HG03108 (cell line): ENCODE results near the gene OR5C1.
"Not testable (repeated sequence)": the region's sequence is repeated elsewhere in the genome, so short reads cannot be mapped to it uniquely, and the experiment has no call there.

ENCODE experiments used
- ATAC-seq: cut with Tn5 transposase; IDR thresholded peaks from one replicate; pipeline ENCODE4 v1.9.1; 2021; ENCODE audit warnings: moderate library complexity; ENCODE audit not compliant: unreplicated experiment

The OR5C1 gene

DNA sequence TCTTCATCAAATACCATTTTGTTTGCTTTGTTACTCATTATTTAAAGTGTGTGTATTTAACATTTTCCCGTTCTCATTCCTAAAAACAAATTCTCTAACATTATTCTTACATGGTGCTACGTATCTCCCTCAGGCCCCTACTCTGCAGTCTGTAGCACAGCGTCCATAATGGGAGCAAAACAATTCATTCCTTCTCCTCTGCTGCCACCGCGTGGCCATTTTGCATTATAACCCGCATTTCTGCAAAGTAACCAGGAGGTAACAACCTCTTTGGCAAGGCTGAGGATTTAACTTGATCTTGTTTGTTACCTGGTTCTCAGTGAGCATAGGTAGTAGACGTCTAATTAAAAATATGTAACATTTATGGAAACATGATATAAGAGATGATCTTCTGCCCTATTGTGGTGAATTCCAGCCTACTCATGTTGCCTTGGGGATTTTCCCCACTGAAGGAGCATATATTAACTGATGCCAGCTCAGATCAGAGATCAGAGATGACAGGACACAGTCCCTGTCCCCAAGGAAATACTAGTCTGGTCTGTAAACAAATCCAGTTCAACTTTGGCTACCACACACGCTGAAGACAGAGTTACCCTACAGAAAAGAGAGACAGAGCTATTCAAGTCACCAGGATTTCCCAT is 21.7 kb downstream of the OR5C1 start:
- ATAC-seq: peak; percentile 84

DNA sequence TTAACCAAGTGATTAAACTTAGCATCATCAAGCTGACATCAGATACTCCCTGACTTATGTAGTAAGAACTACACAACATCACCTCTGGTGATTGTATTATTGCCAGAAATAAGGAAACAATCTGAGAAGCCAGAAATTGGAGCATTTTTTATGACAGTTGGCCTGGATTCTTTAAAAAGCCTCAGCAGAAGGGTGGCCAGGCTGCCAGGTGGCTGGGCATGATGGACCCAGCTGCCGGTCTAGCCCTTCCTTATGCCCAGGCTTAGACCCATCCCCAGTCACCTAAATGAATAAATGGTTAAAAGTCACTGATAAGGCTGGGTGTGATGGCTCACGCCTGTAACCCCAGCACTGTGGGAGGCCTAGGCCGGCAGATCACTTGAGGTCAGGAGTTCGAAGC is 24.0 kb downstream of the OR5C1 start:
- no peak for ATAC-seq

GRCh38 chr9:122814545-122814944 is 25.8 kb downstream of the OR5C1 start:
- no peak for ATAC-seq

DNA sequence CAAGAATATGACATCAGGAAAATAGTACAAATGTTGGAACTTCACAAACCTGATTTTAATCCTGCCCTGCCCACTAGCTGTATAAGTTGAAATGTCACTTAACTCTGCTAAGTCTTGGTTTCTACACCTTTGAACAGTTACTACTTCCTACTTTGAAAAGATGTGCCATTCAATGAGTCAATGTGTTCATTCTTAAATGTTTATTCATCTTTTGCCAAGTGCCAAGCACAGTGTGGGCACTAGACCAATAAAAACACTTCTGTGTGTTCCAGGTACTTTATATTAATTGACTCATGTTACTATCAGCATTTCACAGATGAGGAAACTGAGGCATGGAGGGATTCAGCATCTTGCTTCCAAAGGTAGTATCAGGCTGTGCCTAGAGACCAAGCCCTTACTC is 26.8 kb downstream of the OR5C1 start:
- ATAC-seq: no peak

DNA sequence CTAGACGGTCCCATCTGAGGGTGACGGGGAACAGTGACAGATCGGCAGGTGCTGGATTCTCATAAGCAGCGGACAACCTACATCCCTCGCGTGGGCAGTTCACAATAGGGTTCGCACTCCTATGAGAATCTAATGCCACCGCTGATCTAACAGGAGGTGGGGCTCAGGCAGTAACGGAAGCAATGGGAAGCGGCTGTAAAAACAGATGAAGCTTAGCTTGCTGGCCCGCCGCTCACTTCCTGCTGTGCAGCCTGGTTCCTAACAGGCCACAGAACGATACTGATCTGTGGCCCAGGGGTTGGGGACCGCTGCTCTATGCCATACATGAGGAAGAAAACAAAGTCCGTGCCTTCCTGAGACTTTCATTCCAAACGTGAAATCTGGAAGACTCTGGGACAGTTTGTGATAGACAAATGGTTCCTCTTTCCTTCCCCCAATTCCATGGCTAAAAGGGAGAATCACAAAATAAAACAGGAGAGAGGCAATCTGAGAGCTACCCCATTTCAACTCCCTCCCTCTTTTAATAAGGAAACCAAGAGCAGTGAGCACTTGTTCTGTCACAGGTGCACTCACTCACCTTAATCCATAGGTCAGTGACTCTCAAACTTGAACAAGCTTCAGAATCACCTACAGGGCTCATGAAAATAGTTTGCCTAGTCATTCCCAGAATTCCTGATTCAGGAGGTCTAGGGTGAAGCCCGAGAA is 27.6 kb downstream of the OR5C1 start:
- no peak for ATAC-seq

DNA sequence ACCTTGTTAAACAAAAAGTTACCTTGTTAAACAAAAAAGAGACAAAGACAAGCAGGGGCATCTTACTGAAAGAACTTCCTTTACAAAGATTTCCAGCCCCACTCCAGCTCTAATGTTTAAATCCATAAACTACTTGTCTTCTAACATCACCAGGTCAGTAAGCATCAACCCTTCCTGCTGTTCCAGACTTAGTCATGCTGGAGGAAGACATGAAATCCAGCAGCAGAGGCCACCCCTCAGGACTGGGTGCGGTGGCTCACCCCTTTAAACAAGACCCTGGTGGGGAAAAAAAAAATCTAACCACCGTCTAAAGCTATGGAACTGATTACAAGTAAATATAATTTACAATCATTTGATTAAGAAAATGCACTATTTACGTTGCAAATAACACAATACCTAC is 30.6 kb downstream of the OR5C1 start:
- no peak for ATAC-seq

GRCh38 chr9:122819791-122820489 is 31.2 kb downstream of the OR5C1 start:
- ATAC-seq: no peak

GRCh38 chr9:122820490-122820845 is 31.7 kb downstream of the OR5C1 start:
- ATAC-seq: no peak

DNA sequence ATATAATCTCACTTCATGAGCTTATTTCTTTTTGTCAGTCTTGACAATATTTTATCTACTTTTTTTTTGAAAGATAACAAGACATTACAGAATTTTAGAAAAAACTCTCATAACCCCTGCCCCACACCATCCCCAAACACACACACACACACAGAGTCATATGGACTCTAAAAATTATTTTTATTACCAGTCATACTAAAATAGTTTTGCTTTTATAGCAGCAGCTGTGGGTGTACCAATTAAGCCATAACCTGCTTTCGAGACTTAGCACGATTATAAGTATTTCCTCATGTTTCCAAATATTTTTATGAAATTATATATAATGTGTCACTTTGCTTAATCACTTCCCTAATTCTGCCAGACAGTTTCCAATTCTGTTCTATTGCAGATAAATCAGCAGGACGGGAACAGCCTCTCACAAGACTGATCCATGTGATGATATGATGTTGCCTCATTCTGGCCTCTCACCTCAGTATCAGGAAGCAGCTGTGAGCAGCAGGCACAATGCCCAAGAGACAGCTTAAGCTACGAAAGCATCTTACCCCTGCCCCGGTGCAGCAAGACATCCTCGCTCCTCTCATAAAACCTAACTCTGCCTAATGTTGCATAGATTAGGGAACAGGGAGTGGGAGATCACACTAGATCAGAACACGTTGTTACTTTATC is 32.7 kb downstream of the OR5C1 start:
- no peak for ATAC-seq

DNA sequence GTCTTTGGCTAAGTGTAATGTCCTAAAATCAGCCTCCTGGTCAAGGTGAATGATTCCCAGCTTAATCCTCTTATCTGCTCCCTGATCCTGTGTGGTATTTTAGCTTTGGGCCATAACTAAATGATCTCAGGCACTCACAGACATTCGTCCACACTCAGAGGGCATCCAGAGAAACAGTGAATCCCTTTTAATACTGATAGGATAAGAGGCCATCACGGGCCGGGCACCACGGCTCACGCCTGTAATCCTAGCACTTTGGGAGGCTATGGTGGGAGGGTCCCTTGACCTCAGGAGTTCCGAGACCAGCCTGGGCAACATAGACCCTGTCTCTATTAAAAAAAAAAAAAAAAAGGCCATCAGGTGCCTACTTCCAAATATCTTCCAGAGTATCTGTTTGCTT is 33.3 kb downstream of the OR5C1 start:
- no peak for ATAC-seq

DNA sequence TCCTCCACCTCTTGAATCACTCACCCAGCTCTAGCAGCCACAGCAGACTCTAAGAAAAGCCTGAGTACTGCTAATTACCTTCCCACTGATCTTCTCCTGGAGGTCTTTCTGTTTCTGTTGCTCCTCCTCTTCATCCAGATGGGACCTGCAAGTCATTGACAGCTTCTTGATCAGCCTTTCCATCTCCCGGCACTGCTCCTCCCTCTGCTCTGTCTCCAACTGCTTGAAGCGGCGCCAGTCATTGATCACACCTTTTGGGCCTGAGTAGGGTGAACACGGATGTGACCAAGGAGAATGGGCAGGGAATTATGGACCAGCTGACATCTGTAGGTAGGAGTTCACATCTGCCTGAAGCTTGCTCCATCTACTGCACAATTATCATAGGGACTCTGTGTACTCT is 34.2 kb downstream of the OR5C1 start:
- ATAC-seq: no peak

DNA sequence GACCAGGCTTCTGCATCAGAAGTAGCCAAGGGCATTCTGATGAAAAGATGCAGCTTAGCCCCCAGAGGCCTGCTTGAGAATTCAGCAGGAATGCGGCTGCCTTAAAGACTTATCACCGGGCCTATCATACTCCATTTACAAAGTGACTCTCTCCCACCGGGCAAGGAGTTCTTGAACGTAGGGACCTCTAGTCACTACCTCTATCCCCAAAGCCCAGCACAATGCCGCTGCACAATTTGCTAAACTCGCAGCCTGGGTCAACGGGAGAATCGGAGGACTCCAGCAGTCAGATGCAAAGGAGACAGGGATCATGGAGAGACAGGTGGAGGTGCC is 39.0 kb downstream of the OR5C1 start:
- peak; percentile 10 for ATAC-seq

DNA sequence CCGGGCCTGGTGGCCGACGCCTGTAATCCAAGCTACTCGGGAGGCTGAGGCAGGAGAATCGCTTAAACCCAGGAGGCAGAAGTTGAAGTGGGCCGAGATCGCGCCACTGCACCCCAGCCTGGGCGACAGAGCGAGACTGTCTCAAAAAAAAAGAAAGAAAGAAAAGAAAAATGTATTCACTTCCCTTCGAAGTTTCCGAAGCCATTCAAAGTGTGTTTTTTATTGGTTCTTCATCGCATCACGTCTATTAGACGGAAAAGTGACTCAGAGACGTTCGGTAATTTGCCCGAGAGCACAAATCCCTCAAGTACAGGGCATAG is 40.2 kb downstream of the OR5C1 start:
- ATAC-seq: not testable (repeated sequence)

- no peak for ATAC-seq
Observed at GRCh38 chr9:122832194-122832593, 43.5 kb downstream of the OR5C1 start.

DNA sequence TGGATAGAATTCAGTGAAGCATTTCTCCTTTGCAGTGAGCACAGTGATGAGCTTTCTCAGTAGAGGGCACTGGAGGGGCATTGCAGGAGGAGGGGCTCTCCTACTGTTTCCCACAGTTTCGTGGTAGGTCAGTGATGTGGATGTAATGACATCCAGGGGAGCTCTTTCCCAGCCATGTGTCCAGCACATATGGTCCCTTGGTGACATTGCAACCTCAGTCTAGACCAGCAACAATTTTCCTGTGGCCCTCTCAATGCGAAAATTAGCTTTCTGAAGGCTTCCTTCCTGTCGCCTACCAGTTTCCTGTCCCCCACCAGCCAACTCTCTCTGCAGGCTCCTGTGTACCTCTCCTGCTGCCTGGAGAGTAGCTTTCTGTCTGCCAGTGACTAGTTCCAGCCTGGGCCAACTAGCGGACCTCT is 46.6 kb downstream of the OR5C1 start:
- ATAC-seq: no peak

- no peak for ATAC-seq
Observed at GRCh38 chr9:122837266-122837850, 48.6 kb downstream of the OR5C1 start.

GRCh38 chr9:122838441-122838840 is 49.7 kb downstream of the OR5C1 start:
- not testable (repeated sequence) for ATAC-seq
